ENCODE measurements around the gene ZSCAN12. TPM values are rescaled to one million over a fixed set of nuclear protein-coding genes. Genes with fewer than 3 reads are reported as not detected.

Gene ZSCAN12
- 3.2 and 3.8 TPM in 2 replicates for total RNA-seq (ENCODE audit: low replicate concordance)

DNA sequence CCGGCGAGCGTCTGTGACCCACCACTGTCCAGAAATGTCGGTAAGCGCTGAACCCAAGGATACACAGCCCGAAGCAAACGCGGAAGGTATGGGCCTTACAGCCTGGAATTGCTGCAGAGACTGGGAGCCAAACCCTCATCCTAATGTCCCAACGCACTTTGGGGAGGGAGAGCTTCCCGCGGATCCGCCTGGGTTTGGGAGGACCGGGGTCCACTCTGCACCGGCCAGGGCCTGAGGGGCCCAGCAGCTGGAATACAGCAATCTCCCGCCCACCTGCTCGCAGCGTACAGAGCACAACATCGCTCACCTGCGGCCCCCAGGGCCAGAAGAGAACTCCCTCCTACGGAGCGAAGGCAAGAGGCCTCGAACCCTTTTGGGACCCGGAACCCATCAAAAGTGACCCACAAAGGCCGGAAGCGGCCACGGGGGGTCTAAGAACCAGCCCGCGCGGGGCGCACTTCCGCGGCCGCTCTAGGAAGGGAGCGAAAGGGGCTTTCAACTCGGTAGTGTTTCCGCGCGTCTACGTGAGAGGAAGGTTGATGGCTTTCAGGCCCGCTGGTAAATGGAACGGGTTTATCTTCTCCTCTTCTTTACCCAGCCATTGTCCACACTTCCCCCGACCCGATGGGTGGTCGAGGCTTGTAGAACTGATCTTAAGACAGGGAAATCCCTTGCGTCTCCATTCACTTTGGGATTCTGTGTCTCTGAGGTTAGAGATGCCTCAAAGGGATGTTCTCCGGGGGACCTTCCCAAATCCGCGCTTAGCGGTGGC is at the start of gene ZSCAN12:
Gene ZSCAN12 (minus strand): TSS at position 398 of the 772 bp plus-strand sequence. CDS start 1,342 bp downstream, outside the sequence.

DNA sequence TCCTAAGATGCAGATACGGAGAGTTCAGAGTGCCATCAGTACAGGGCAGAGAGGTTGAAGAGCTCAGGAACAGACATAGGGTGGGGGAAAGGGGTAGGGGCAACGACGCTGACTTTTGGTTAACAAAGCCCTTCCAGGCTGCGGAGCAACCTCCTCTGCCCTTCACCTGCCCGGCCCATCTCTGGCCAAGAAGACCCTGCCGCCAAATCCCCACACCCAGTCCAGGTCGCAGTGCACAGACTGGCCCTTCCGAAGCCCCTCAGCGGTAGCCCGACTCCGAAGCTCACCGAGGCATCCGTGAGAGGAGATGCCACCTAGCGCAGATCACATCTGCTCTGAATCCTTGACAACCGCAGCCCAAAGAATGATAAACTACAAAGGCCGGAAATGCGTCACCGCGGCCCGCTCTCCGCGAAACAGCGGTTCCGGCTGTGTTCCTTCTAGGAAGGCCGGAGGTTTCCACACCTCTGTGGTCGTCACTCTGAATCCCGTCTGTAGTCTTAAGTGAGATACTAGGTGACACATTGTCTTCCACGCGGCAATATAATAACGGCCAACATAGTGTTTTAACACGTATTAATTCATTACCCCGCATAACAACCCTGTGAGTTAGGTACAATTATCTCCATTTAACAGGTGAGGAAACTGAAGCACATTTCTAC is 43.7 kb upstream of the ZSCAN12 start, which contains the start of gene ZSCAN23:
Gene ZSCAN23 (minus strand): TSS at position 380 of the 662 bp plus-strand sequence. CDS start 7,225 bp downstream, outside the sequence.

DNA sequence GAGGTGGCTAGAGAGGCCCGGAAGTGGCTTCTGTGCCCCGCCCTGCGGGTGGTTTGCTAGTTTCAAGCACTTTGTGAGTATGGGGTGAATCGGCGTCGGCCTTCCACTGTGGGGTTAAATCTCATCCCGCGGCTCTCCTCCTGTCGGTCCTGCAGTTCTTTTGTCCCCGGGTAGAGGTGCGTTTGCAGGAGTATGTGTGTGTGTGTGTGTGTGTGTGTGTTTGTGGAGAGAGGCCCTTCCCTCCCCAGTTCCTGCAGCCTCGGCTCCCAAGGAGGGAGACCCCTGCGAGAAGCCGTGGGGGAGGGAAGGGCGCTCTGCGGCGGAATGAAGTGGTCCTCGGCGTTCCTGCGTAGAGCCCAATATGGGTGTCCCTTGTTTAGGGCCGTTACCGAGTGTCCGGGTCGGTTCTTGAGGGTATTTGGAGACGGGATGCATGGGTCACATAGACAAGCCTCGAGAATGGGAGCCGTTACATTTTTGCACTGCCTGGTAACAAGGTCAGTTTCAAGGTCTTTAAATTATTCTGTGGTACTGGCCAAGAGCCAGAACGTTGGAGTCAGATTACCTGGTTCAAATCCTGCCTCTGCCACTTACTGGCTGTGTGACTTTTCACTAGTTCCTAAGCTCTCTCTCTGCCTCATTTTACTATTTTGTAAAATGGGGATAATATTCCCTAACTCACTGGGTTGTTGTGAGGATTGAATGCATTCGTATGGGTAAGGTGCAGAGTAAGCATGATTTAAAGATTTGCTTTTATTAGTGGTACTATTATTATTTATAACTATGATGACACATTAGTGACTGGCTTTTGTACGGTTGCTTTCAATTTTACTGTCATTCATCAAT is 49.4 kb downstream of the ZSCAN12 start, which contains the start of gene ZKSCAN3:
Gene ZKSCAN3 (plus strand): TSS at position 56 of the 846 bp plus-strand sequence. CDS start 9,640 bp downstream, outside the sequence.

DNA sequence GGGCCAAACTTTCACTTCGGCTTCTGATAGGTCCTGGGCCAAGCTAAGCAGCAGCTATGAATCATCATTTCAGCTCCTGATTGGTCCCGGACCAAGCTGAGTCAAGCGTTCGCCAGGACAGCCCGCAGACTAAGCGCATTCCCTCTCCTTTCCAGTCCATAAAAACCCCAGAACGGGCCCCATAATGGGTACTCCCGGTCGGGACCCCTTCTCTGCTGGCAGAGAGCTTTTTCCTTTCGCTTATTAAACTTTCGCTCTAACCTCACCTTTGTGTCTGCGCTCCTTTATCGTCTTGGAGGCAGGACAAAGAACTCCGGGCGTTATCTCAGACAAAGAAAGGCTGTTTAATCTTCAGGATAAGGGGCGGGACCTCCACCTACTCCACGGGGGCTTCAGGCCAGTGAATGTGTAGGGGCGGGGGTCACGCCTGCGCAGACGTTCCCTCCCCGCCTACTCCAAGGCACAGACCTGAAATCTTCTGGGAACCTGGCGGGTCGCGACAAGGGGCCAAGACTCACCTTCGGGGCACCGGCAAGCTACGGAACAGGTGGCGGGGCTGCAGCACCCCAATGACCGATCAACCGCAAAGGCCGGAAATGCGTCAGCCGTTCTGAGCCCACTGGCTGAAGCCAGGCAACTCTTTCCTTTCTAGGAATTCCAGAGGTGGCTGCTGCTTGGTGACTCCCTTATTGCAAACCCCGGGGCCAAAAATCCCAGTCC is 63.8 kb downstream of the ZSCAN12 start, which contains the start of gene ZSCAN31:
Gene ZSCAN31 (minus strand): TSS at position 585 of the 720 bp plus-strand sequence. CDS start 6,465 bp downstream, outside the sequence.

Other genes with a start within 250 kb of the ZSCAN12 start
- gene ZSCAN9, start 174.5 kb downstream of the ZSCAN12 start, total RNA-seq (ENCODE audit: low replicate concordance), result 4.2 and 9.8 TPM in 2 replicates
- gene ZKSCAN4, start 147.5 kb downstream of the ZSCAN12 start, total RNA-seq (ENCODE audit: low replicate concordance), result 3.7 and 5.3 TPM in 2 replicates
- gene NKAPL, start 140.4 kb downstream of the ZSCAN12 start, total RNA-seq (ENCODE audit: low replicate concordance), result 0.75 and 1.4 TPM in 2 replicates
- gene ZSCAN26, start 132.6 kb downstream of the ZSCAN12 start, total RNA-seq (ENCODE audit: low replicate concordance), result 11.5 and 12.0 TPM in 2 replicates
- 1.9 and 4.3 TPM in 2 replicates for gene PGBD1, start 118.2 kb downstream of the ZSCAN12 start, total RNA-seq (ENCODE audit: low replicate concordance)
- gene ZSCAN31, start 63.6 kb downstream of the ZSCAN12 start, total RNA-seq (ENCODE audit: low replicate concordance), result 16.8 and 21.2 TPM in 2 replicates
- gene ZKSCAN3, start 49.8 kb downstream of the ZSCAN12 start, total RNA-seq (ENCODE audit: low replicate concordance), result 4.6 and 5.2 TPM in 2 replicates
- gene ZSCAN23, start 43.7 kb upstream of the ZSCAN12 start, total RNA-seq (ENCODE audit: low replicate concordance), result 0.94 and 2.4 TPM in 2 replicates
- gene GPX6, start 116.0 kb upstream of the ZSCAN12 start, total RNA-seq (ENCODE audit: low replicate concordance), result not detected in 2 replicates
- not detected in 2 replicates for gene GPX5, start 126.1 kb upstream of the ZSCAN12 start, total RNA-seq (ENCODE audit: low replicate concordance)

Measured in smooth muscle cell of the coronary artery (primary cell).